AG09319 (cell line): ENCODE results near the gene EPYC.

Experiments
- DNase-seq: peaks from one replicate; pipeline ENCODE4 v3.0.0-alpha.2; 2010; ENCODE audit warnings: low read depth; ENCODE audit errors: extremely low read depth
- CTCF ChIP-seq: IDR thresholded peaks from 2 replicates; pipeline ENCODE4 v1.5.1; 2011; ENCODE audit warnings: low read depth, mild to moderate bottlenecking, inconsistent platforms, low read length, moderate library complexity

The EPYC gene

DNA sequence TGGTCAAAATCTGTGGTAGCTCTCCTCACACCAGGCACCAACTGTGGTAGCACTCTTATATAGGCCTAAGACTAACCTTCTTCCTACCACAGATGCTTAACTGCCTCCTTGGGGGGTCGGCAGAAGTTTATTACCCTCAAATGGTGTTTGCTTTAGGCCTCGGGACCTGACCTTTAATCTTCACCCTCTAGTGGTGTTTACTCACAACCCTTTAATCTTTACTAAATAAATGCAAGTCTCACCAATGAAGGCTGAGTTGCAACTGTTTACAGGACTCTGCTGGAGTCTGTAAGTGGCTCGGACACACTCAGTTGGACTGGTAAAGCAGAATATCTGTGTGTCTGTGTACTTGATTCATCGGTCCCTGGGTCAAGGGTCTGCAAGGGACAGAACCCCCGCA, 79.2 kb downstream of the EPYC start:
- TF ChIP-seq CTCF, result no peak
- DNase-seq, result no peak

GRCh38 chr12:90924406-90924805, 80.4 kb downstream of the EPYC start:
- TF ChIP-seq CTCF, result no peak
- no peak for DNase-seq

DNA sequence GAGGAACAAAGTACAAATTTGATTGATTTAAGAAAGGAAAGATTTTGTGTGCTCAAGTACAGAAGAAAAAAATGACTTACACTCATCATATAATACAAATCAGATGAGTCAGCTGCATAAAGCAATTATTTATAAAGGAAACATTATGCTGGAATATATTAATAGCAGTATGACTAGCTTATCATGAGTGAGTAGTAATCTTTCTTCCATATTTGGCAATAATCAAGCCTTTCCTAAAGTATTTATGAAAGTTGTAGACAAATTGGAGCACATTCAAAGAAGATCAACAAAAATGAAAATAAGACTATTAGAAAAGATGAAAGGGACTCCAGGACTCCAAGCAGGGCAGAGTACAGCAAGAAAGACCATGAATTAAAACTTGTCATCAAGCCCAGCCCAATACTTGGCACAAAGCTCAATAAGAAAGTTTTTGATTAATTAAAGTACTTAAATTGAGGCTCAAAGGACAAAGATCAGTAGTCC, 82.6 kb downstream of the EPYC start:
- no peak for TF ChIP-seq CTCF
- peak; percentile 32 for DNase-seq

GRCh38 chr12:90921536-90921935, 83.2 kb downstream of the EPYC start:
- DNase-seq, result no peak
- TF ChIP-seq CTCF, result no peak

DNA sequence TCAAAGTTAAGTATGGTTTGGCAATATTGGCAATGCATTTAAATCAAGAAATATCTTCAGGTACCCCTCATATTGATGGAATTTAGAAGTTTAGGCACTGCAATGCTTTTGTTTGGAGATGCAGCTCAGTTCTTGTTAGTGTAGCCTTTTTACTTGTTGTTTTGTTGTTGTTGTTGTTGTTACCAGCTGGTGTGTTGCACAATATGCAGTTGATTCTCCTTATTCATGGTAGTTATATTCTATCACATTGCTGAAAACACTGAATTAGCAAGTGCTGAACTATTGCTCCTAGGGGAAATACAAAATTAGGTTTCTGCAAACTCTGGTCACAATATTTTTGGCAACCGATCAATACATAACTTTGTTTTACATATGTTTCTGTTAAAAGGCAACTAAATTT, 84.5 kb downstream of the EPYC start:
- no peak for TF ChIP-seq CTCF
- no peak for DNase-seq

DNA sequence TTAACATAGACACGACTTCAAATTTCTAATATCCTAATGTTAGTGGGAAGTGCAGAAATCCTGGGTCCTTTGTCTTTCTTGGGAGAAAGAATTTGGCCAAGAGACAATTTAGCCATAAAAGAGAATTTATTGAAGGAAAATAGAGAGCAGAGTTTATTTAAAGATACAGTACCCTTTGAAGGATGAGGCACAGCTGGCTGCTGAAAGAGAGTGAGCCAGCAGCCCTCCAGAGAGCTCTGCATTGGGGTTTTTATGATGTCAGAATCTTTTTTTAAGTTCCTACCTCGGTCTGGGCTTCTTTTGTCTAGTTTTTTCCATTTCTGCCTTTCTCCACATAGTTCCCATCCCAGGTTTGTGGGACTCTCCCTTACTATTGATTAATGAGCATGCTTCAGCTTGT, 87.3 kb downstream of the EPYC start:
- no peak for TF ChIP-seq CTCF
- no peak for DNase-seq

DNA sequence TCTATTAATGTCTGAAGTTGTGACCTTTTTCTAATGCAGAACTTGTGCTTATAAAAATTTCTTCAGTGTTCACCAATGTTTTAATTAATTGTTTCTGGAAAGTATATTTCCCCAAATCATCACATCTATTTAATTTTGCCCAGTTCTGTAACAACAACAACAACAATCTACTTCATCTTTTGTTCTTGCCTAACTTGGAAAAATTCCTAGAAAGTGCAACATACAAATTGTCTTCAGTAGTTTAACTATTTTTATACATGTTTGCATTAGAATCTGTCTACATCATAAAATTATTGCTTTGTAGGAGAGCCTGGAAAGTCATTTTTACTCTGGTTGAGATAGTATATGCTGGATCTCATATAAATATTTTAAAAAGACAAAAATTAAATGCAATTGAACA, 88.3 kb downstream of the EPYC start:
- DNase-seq, result no peak
- TF ChIP-seq CTCF, result no peak
